Stimulated activated CD4-positive, alpha-beta T cell treated with anti-CD3 and anti-CD28 coated beads, Interleukin-1b, Interleukin-23, amount 100 ng/mL, for 24 hours (primary cell): ENCODE results near the gene C19orf12.
"Not testable (repeated sequence)": the region's sequence is repeated elsewhere in the genome, so short reads cannot be mapped to it uniquely, and the experiment has no call there.

Experiments used
- DNase-seq, 4 experiments: peaks; one replicate each; pipeline ENCODE4 v3.0.0-alpha.2; 2020; ENCODE audit warnings: low read depth in 4 of 4, low spot score in 1 of 4

The C19orf12 gene

GRCh38 chr19:29677001-29677817 lies 37.9 kb downstream of the C19orf12 start:
- no peak for DNase-seq

- no peak for DNase-seq
Observed at GRCh38 chr19:29676586-29676985, 38.5 kb downstream of the C19orf12 start.

- no peak for DNase-seq
Observed at GRCh38 chr19:29675650-29676186, 39.3 kb downstream of the C19orf12 start.

GRCh38 chr19:29675120-29675649 lies 39.9 kb downstream of the C19orf12 start:
- no peak for DNase-seq

GRCh38 chr19:29674374-29675119 lies 40.5 kb downstream of the C19orf12 start:
- DNase-seq, result no peak

GRCh38 chr19:29673451-29674371 lies 41.4 kb downstream of the C19orf12 start:
- DNase-seq, result no peak

- peak; percentile 44 to 81 (median 64) for DNase-seq
Observed at GRCh38 chr19:29672933-29673336, 42.1 kb downstream of the C19orf12 start.

- DNase-seq, result no peak
Observed at GRCh38 chr19:29672319-29672932, 42.6 kb downstream of the C19orf12 start.

GRCh38 chr19:29671393-29672160 lies 43.5 kb downstream of the C19orf12 start:
- DNase-seq, result peak; percentile 47 to 81 (median 69)

GRCh38 chr19:29671026-29671392 lies 44.1 kb downstream of the C19orf12 start:
- not testable (repeated sequence) for DNase-seq

GRCh38 chr19:29670255-29670654 lies 44.8 kb downstream of the C19orf12 start:
- no peak for DNase-seq

- DNase-seq, result no peak
Observed at GRCh38 chr19:29668746-29669609, 46.1 kb downstream of the C19orf12 start.

GRCh38 chr19:29667901-29668341 lies 47.1 kb downstream of the C19orf12 start:
- DNase-seq, result no peak

- no peak for DNase-seq
Observed at GRCh38 chr19:29667387-29667783, 47.7 kb downstream of the C19orf12 start.

GRCh38 chr19:29666578-29667386 lies 48.3 kb downstream of the C19orf12 start:
- DNase-seq, result no peak

- DNase-seq, result no peak
Observed at GRCh38 chr19:29665826-29666577, 49.1 kb downstream of the C19orf12 start.
